Panc1 (cell line): ENCODE data around the gene RPS2. TPM values are rescaled to one million over a fixed set of nuclear protein-coding genes. Genes with fewer than 3 reads are reported as not detected.
"Not testable (repeated sequence)": the region's sequence is repeated elsewhere in the genome, so short reads cannot be mapped to it uniquely, and the experiment has no call there.

Source experiments
- ATAC-seq: fragments of 200-7000 bp; cut with Tn5 transposase; 2 replicates; pipeline ENCODE4 v1.9.1; 2020; ENCODE audit warnings: mild to moderate bottlenecking, moderate library complexity
- BruUV-seq: library from RNA; stranded (reverse); fragments of 400-500 nt; replicated peaks from 2 replicates; lab custom pipeline; 2021; lab: Mats Ljungman, UMichigan
- CTCF ChIA-PET: fragments of 300-600 bp; sonication (Branson Sonifier 250); formaldehyde crosslinking; loops from one replicate; lab custom pipeline; 2022; ENCODE audit warnings: antibody characterized with exemption; lab: Charles Lee
- POLR2A ChIA-PET: fragments of 300-600 bp; sonication (Branson Sonifier 250); formaldehyde crosslinking; loops from one replicate; lab custom pipeline; 2022; ENCODE audit warnings: antibody characterized with exemption; lab: Charles Lee
- DNase-seq: peaks from one replicate; pipeline ENCODE4 v3.0.0-alpha.2; 2010; ENCODE audit warnings: low read depth, low spot score
- H3K27ac ChIP-seq: 2 replicates; pipeline ENCODE4 v1.5.1; 2011; ENCODE audit warnings: mild to moderate bottlenecking, low read length, inconsistent platforms
- H3K27me3 ChIP-seq: fragments of 200-500 bp; sonication (Bioruptor generic); 2 replicates; pipeline ENCODE4 v1.6.0; 2014; ENCODE audit warnings: low read length, inconsistent platforms; ENCODE audit not compliant: control insufficient read depth, insufficient read depth
- H3K36me3 ChIP-seq: fragments of 200-500 bp; sonication (Bioruptor generic); 2 replicates; pipeline ENCODE4 v1.5.1; 2014; ENCODE audit warnings: inconsistent platforms, mild to moderate bottlenecking, low read length, moderate library complexity; ENCODE audit not compliant: control insufficient read depth, insufficient read depth
- H3K4me1 ChIP-seq: 2 replicates; pipeline ENCODE4 v1.5.1; 2011; ENCODE audit warnings: inconsistent platforms, mild to moderate bottlenecking, low read length, moderate library complexity; ENCODE audit not compliant: control insufficient read depth, insufficient read depth
- H3K4me3 ChIP-seq, 2 experiments: 2 replicates each; pipeline ENCODE4 v1.5.1; 2011 to 2012; ENCODE audit warnings: low read depth in 2 of 2, low read length in 2 of 2, mild to moderate bottlenecking in 2 of 2, inconsistent platforms in 1 of 2, moderate library complexity in 1 of 2
- H3K9me3 ChIP-seq: fragments of 200-500 bp; sonication (Bioruptor generic); 2 replicates; pipeline ENCODE4 v1.5.1; 2014; ENCODE audit warnings: low read depth, mild to moderate bottlenecking, inconsistent platforms, low read length, moderate library complexity; ENCODE audit not compliant: control insufficient read depth, insufficient read depth
- POLR2AphosphoS5 ChIP-seq: IDR thresholded peaks from 2 replicates; pipeline ENCODE4 v1.6.1; 2012; ENCODE audit warnings: mild to moderate bottlenecking, low read depth, low read length, moderate library complexity
- SIN3A ChIP-seq: IDR thresholded peaks from 2 replicates; pipeline ENCODE4 v1.6.1; 2012; ENCODE audit warnings: low read depth, mild to moderate bottlenecking, low read length, moderate library complexity, borderline replicate concordance; ENCODE audit not compliant: insufficient read depth
- TCF7L2 ChIP-seq: IDR thresholded peaks from 2 replicates; pipeline ENCODE4 v1.6.1; 2011; ENCODE audit warnings: mild to moderate bottlenecking, low read depth, low read length, inconsistent platforms
- in situ Hi-C: cut with HindIII; loops from 2 replicates; pipeline ENCODE4 v1.10.0; 2016; ENCODE audit warnings: low sequenced_read_pairs, low pct_unique_long_range_greater_than_20kb
- intact Hi-C: fragments of 100-400 bp; cut with micrococcal nuclease; formaldehyde crosslinking; loops from one replicate; pipeline ENCODE4 v1.10.0; 2022; ENCODE audit not compliant: unreplicated experiment
- total RNA-seq: library from RNA; stranded (reverse); gene quantifications from one replicate; pipeline ENCODE4 v1.2.1, GENCODE V29; 2021; ENCODE audit not compliant: unreplicated experiment
- TF ChIP-seq, protein P1 (sequence below): fragments of 450-650 bp; IDR thresholded peaks from 2 replicates; pipeline ENCODE4 v1.5.1; 2017; ENCODE audit warnings: mild to moderate bottlenecking
- TF ChIP-seq, protein P2 (sequence below), 2 experiments: IDR thresholded peaks; 2 replicates each; pipeline ENCODE4 v1.6.1; 2011 to 2012; ENCODE audit warnings: low read depth in 2 of 2, control low read depth in 1 of 2, low read length in 1 of 2, mild to moderate bottlenecking in 1 of 2, moderate library complexity in 1 of 2; ENCODE audit not compliant: insufficient read depth in 1 of 2

Gene RPS2
- total RNA-seq, 1 experiment from 2014 or later, result 2,794 TPM

DNA sequence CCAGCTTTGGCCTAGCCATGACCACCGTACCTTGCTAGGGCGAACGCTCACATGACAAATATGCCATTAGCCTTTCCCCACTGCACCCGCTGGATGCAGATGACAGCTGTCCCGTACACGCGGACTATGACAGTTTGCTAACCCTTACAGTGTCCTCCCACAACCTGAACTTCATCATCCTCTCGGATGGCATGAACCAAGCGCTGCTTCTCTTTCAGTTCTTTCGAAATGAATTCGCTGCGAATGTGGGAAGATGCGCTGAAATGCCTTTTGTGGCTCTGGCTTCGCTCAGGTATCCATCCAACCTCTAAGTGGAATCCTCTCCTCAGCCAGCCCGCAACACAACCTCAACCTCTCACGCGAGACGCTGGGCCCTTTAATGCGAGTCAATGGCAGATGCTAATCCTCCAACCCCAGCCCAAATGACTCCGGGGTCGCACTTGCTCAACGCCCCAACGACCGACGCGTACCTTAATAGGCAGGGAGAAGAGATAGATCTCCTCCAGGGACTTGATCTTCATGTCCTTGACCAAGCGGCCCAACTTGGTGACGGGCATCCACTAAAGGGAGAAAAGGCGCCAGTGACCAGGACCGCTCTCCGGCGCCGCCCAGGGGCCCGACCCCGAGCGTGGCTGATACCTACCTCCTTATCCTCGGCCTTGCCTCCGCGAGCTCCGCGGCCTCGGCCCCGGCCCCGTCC lies 670 bp downstream of the RPS2 start:
- Histone ChIP-seq H3K27ac (peak overlapping the region; percentile 96), H3K4me1 (peaks cover 12% of the 10 kb centered on the region), H3K9me3 (no peaks in the 10 kb centered on the region), H3K4me3 (peak overlapping the region; percentile 99), H3K36me3 (peaks cover 11% of the 10 kb centered on the region), H3K27me3 (no peaks in the 10 kb centered on the region)
- DNase-seq (no peak), ATAC-seq (peak; percentile 2)
- TF ChIP-seq TCF7L2 (no peak), POLR2AphosphoS5 (no peak), SIN3A (no peak)
- TF ChIP-seq, protein P1, sequence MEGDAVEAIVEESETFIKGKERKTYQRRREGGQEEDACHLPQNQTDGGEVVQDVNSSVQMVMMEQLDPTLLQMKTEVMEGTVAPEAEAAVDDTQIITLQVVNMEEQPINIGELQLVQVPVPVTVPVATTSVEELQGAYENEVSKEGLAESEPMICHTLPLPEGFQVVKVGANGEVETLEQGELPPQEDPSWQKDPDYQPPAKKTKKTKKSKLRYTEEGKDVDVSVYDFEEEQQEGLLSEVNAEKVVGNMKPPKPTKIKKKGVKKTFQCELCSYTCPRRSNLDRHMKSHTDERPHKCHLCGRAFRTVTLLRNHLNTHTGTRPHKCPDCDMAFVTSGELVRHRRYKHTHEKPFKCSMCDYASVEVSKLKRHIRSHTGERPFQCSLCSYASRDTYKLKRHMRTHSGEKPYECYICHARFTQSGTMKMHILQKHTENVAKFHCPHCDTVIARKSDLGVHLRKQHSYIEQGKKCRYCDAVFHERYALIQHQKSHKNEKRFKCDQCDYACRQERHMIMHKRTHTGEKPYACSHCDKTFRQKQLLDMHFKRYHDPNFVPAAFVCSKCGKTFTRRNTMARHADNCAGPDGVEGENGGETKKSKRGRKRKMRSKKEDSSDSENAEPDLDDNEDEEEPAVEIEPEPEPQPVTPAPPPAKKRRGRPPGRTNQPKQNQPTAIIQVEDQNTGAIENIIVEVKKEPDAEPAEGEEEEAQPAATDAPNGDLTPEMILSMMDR, result no peak; the same call in 1 of the 2 replicates
- TF ChIP-seq, protein P2, sequence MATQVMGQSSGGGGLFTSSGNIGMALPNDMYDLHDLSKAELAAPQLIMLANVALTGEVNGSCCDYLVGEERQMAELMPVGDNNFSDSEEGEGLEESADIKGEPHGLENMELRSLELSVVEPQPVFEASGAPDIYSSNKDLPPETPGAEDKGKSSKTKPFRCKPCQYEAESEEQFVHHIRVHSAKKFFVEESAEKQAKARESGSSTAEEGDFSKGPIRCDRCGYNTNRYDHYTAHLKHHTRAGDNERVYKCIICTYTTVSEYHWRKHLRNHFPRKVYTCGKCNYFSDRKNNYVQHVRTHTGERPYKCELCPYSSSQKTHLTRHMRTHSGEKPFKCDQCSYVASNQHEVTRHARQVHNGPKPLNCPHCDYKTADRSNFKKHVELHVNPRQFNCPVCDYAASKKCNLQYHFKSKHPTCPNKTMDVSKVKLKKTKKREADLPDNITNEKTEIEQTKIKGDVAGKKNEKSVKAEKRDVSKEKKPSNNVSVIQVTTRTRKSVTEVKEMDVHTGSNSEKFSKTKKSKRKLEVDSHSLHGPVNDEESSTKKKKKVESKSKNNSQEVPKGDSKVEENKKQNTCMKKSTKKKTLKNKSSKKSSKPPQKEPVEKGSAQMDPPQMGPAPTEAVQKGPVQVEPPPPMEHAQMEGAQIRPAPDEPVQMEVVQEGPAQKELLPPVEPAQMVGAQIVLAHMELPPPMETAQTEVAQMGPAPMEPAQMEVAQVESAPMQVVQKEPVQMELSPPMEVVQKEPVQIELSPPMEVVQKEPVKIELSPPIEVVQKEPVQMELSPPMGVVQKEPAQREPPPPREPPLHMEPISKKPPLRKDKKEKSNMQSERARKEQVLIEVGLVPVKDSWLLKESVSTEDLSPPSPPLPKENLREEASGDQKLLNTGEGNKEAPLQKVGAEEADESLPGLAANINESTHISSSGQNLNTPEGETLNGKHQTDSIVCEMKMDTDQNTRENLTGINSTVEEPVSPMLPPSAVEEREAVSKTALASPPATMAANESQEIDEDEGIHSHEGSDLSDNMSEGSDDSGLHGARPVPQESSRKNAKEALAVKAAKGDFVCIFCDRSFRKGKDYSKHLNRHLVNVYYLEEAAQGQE (IDR thresholded peaks at IDR 0.05; ENCODE audit: insufficient read depth in 1 of 2, low read depth in 2 of 2, low read length in 1 of 2), result no peak
- POLR2A ChIA-PET, result interaction anchor here (0.6 to 1.1 kb wide), 8 partner anchors 20 to 915 kb away, joined by 3 to 13 read pairs (median 10); partner anchors contain the start of genes GFER, NTHL1 and TSC2
- no TSS peak for BruUV-seq
- CTCF ChIA-PET, result interaction anchor here (0.5 to 0.7 kb wide), 2 partner anchors 21 to 62 kb away, joined by 4 to 6 read pairs; partner anchors contain the start of gene MSRB1
- intact Hi-C loops (no loop called here), in situ Hi-C loops (no loop called here)

DNA sequence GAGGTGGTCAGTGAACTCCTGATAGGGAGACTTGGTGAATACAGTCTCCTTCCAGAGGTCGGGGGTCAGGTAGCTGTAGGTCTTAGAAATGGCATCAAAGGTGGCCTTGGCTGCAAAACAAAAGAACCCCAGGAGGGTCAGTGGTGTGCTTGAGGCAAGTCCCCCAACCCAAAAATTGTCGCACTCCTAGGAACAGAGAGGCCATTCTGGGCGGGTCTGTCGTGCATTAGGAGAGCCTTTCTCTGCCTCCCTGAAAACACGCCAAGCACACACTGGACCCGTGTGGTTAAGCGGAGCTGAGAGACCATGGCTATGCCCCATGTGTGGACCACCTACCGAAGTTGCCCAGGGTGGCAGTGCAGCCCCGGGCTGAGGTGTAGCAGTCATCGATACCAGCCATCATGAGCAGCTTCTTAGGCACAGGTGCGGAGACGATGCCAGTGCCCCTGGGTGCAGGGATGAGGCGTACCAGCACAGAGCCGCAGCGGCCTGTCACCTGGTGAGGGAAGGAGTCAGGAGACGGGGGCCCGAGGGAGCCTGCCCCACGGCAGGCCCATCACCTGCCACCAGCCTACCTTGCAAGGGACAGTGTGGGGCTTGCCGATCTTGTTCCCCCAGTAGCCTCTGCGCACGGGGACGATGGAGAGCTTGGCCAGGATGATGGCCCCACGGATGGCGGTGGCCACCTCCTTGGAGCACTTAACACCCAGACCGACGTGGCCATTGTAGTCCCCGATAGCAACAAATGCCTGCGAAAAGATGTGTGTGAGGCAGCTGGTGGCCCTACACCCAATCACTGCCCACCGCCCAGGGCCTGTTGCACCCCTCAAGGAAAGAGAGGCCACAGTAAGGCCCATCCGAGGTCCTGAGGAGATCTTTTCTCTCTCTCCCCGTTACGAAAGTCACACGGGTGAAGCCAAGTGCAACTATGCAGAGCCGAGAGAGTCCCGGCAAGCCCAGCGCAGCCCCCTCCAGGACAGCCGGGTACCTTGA lies 2.2 kb downstream of the RPS2 start:
- H3K27me3 ChIP-seq, ATAC-seq, CTCF ChIA-PET, H3K9me3 ChIP-seq, POLR2A ChIA-PET, intact Hi-C loops, DNase-seq, in situ Hi-C loops: not testable (repeated sequence)
- peaks cover 12% of the 10 kb centered on the region for H3K4me1 ChIP-seq
- H3K27ac ChIP-seq, result peak overlapping the region; percentile 96
- BruUV-seq, result TSS peak; percentile 95
- peak overlapping the region; percentile 99 for H3K4me3 ChIP-seq
- H3K36me3 ChIP-seq, result peaks cover 11% of the 10 kb centered on the region
